ENCODE measurements around the gene NPIPB8.
"Not testable (repeated sequence)": the region's sequence is repeated elsewhere in the genome, so short reads cannot be mapped to it uniquely, and the experiment has no call there.

NPIPB8 gene

GRCh38 chr16:28636093-28636823, 1.6 kb upstream of the NPIPB8 start:
- not testable (repeated sequence) for DNase-seq

GRCh38 chr16:28638359-28638758, 494 bp downstream of the NPIPB8 start:
- not testable (repeated sequence) for DNase-seq

- not testable (repeated sequence) for DNase-seq
These were observed 2.1 kb downstream of the NPIPB8 start for GRCh38 chr16:28639959-28640358.

GRCh38 chr16:28666264-28666663, 28.4 kb downstream of the NPIPB8 start:
- DNase-seq = not testable (repeated sequence)

- DNase-seq = not testable (repeated sequence)
These were observed 29.6 kb downstream of the NPIPB8 start for GRCh38 chr16:28667480-28667879.

- not testable (repeated sequence) for DNase-seq
These were observed 30.3 kb downstream of the NPIPB8 start for GRCh38 chr16:28668199-28668598.

- not testable (repeated sequence) for DNase-seq
These were observed 50.6 kb downstream of the NPIPB8 start for GRCh38 chr16:28688327-28688952.

GRCh38 chr16:28689425-28689824, 51.6 kb downstream of the NPIPB8 start:
- DNase-seq = not testable (repeated sequence)

- DNase-seq = not testable (repeated sequence)
These were observed 53.9 kb downstream of the NPIPB8 start for GRCh38 chr16:28691722-28692121.

- not testable (repeated sequence) for DNase-seq
These were observed 55.5 kb downstream of the NPIPB8 start for GRCh38 chr16:28693257-28693950.

GRCh38 chr16:28699792-28700191, 61.9 kb downstream of the NPIPB8 start:
- not testable (repeated sequence) for DNase-seq

GRCh38 chr16:28700349-28700748, 62.5 kb downstream of the NPIPB8 start:
- DNase-seq = not testable (repeated sequence)

GRCh38 chr16:28701384-28701783, 63.5 kb downstream of the NPIPB8 start:
- not testable (repeated sequence) for DNase-seq

GRCh38 chr16:28704246-28704645, 66.4 kb downstream of the NPIPB8 start:
- not testable (repeated sequence) for DNase-seq
